Left lung (tissue), 10 donors: Measurements from ENCODE around the gene KIAA1671. TPM values are rescaled to one million over a fixed set of nuclear protein-coding genes. Genes with fewer than 3 reads are reported as not detected.

Experiments used
- ATAC-seq: fragments of 200-7000 bp; cut with Tn5 transposase; one replicate; pipeline ENCODE4 v1.9.1; 2020; ENCODE audit warnings: moderate library complexity
- DNase-seq, 4 donors: peaks; one replicate each; pipeline ENCODE4 v3.0.0-alpha.2; 2013 to 2020
- H3K27ac ChIP-seq, 2 donors: fragments of 200-600 bp; sonication (generic) in 1 of 2; one replicate each; pipeline versions ENCODE4 v1.5.0 to v1.8.0; 2020 to 2021
- H3K27me3 ChIP-seq, 2 donors: fragments of 200-600 bp; sonication (generic) in 1 of 2; one replicate each; pipeline versions ENCODE4 v1.5.0 to v1.8.0; 2020 to 2021
- H3K36me3 ChIP-seq, 2 donors: fragments of 200-600 bp; sonication (generic) in 1 of 2; one replicate each; pipeline versions ENCODE4 v1.5.0 to v1.8.0; 2020 to 2021
- H3K4me1 ChIP-seq, 2 donors: fragments of 200-600 bp; one replicate each; pipeline ENCODE4 v1.8.0; 2021
- H3K4me3 ChIP-seq, 2 donors: fragments of 200-600 bp; sonication (generic) in 1 of 2; one replicate each; pipeline versions ENCODE4 v1.5.0 to v1.8.0; 2020 to 2021; ENCODE audit warnings: mild to moderate bottlenecking in 1 of 2
- H3K9me3 ChIP-seq, 2 donors: fragments of 200-600 bp; sonication (generic) in 1 of 2; one replicate each; pipeline versions ENCODE4 v1.5.0 to v1.8.0; 2020 to 2021
- intact Hi-C, 2 donors: fragments of 100-400 bp; cut with DNase I; formaldehyde crosslinking; loops; one replicate each; pipeline versions ENCODE4 v1.11.2 to v1.14.2; 2022
- polyA plus RNA-seq, 6 donors: library from polyadenylated mRNA; unstranded; fragments of 120-200 nt; gene quantifications; one replicate each; pipeline ENCODE4 v1.2.1, GENCODE V29; 2013; ENCODE audit not compliant: insufficient read length in 6 of 6
- total RNA-seq, 2 donors: library from RNA; stranded (reverse); fragmentation: NEBNext Ultra II Directional; extraction: Animal tissue kit (Norgen Biotek cat#: 25700); gene quantifications; one replicate each; pipeline ENCODE4 v1.2.1, GENCODE V29; 2021
- TF ChIP-seq, protein P1 (sequence below), 2 donors: fragments of 200-600 bp; sonication (generic) in 1 of 2; IDR thresholded peaks; one replicate each; pipeline versions ENCODE4 v1.5.0 to v1.8.0; 2021; ENCODE audit warnings: antibody characterized with exemption in 2 of 2
- donor health status: DM: no; HTN: yes; CAD: no.
- donor health status: DM: no; HTN: no; CAD: no.

KIAA1671 gene
- total and polyA plus RNA-seq, 8 donors: 19.4 to 35.0 (median 23.4) TPM

DNA sequence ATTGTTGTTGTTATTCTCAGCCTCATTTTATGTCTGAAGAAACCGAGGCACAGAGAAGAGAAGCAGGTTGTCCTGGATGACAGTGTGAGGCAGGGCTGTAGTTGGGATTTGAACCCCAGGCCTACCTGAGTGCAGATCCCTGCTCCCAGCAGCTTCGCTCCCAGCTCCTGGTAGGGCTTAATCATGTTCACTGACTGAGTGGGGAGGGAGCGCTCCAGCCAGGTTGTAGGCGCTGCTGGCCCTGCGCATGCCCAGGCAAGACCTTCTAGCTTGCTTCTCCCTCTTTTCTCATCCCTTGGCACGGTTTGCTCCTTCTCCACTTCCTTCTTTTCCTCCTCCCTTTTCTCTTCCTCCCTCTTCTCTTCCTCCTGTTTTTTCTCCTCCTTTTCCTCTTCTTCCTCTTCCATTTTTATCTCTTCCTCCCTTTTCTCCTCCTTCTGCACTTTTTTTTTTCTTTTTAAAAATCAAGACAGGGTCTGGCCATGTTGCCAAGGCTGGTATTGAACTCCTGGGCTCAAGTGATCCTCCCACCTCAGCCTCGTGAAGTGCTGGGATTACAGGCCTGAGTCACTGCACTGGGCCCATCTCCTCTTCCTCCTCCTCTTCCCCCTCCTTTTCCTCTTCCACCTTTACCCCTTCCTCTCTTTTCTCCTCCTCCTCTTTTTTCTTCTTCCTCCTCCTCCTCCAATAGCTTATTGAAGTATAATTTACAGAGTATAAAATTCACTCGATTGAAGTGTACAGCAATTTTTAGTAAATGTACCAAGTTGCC lies 109.3 kb downstream of the KIAA1671 start:
- Histone ChIP-seq H3K27me3 (no peaks in the 10 kb centered on the region), H3K9me3 (no peaks in the 10 kb centered on the region), H3K27ac (no peak overlapping the region), H3K36me3 (no peaks in the 10 kb centered on the region), H3K4me3 (no peak overlapping the region), H3K4me1 (no peaks in the 10 kb centered on the region)
- TF ChIP-seq, protein P1, sequence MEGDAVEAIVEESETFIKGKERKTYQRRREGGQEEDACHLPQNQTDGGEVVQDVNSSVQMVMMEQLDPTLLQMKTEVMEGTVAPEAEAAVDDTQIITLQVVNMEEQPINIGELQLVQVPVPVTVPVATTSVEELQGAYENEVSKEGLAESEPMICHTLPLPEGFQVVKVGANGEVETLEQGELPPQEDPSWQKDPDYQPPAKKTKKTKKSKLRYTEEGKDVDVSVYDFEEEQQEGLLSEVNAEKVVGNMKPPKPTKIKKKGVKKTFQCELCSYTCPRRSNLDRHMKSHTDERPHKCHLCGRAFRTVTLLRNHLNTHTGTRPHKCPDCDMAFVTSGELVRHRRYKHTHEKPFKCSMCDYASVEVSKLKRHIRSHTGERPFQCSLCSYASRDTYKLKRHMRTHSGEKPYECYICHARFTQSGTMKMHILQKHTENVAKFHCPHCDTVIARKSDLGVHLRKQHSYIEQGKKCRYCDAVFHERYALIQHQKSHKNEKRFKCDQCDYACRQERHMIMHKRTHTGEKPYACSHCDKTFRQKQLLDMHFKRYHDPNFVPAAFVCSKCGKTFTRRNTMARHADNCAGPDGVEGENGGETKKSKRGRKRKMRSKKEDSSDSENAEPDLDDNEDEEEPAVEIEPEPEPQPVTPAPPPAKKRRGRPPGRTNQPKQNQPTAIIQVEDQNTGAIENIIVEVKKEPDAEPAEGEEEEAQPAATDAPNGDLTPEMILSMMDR (IDR thresholded peaks at IDR 0.05): no peak
- ATAC-seq: no peak
- DNase-seq: no peak
- intact Hi-C loops: no loop called here

DNA sequence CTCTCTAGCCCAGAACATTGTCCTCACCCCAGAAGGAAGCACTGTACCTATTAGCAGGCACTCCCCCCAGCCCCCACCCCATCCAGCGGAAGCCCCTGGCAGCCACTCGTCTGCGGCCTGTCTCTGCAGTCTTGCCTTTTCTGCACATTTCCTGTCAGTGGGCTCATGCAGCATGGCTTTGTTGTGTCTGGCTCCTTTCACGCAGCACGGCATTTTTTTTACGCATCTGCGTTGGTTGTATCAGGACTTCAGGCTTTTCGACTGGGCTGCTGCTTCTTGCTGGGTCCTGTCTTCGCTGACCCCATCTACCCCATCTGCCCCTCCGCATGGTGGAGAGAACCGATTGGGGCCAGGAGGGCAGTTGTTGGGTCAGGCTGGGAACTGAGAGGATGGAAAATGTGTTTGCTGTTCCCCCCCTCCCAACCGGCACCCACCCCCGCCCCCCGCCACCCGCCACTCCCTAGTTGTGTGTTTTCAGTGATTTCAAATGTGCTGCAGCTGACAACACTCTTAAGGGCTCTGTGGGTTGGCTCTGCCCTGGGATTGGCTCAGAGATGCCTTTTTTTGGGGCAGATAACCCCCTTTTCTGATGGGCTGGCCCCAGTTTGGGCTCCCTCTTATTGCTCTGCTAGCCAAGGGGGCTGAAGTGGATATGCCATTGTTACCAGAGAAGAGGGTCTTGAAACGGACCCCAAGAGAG lies 110.0 kb downstream of the KIAA1671 start:
- intact Hi-C loops: no loop called here

DNA sequence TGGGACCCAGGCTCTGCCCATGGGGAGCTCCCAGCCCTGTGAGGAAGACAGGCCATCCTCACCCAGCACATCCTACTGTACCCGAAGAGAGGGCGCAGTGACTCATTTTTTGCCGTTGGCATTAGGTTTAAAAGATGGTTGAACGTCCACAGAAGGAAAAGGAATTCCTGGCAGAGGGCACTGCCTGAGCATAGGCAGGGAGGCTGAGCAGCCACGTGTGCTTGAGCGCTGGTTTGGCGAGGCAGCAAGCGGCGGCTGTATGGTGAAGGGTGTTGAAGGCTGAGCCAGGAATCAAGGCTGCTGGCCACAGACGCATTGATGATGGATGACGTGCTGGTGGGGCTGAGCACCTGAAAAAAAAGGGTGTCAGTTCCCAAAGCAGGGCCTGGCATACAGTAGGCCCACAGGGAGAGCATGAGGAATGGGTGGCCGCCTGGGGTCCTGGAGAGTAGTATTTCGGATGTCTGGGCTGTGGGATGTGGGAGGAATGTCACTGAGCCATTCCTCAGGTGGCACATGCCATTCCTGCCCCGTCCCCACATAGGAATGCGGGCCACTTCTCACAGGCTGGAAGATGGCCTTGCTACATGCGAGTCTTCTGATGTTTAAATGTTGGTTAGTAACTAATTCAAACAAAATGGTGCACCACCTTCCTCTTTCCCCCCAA lies 112.5 kb downstream of the KIAA1671 start:
- intact Hi-C loops: no loop called here
- no peak for ATAC-seq
- DNase-seq: no peak

More for the DNA sequence above, 110.0 kb downstream of the KIAA1671 start:
- Histone ChIP-seq H3K27me3 (no peaks in the 10 kb centered on the region), H3K36me3 (no peaks in the 10 kb centered on the region), H3K27ac (no peak overlapping the region), H3K9me3 (no peaks in the 10 kb centered on the region), H3K4me3 (no peak overlapping the region), H3K4me1 (no peaks in the 10 kb centered on the region)
- ATAC-seq (no peak), DNase-seq (no peak)
- TF ChIP-seq, protein P1 (IDR thresholded peaks at IDR 0.05): no peak

DNA sequence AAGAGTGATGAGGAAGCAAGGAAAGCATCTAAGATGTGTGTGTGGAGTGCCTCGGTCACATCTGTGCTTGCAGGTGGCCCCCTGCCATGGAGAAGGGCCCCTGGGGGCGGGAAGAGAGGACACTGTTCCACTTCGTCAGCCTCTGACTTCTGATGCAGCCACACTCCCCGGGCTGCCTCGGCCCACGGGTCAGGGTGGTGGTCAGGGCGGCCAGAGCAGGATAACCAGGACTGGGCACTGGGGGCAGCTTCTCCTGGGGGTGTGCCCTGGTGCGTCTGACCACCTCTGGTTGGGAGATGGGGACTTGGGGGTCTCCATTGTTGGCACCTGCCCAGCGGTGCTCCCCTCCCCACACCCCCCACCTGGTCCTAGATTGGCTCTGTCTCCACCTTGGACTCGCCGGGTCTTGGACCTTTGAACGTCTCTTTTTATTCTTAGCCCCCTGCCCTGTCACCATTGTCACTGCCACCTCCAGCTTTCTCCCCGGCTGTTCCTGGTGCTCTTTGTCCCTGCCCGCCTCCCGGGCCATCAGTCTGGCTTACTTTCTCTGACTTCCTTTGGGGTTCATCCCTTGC lies 114.4 kb downstream of the KIAA1671 start:
- TF ChIP-seq, protein P1 (IDR thresholded peaks at IDR 0.05): no peak
- DNase-seq: no peak
- Histone ChIP-seq H3K36me3 (no peaks in the 10 kb centered on the region), H3K27ac (no peak overlapping the region), H3K27me3 (peaks cover 0 to 12% of the 10 kb centered on the region in 2 donors), H3K9me3 (no peaks in the 10 kb centered on the region), H3K4me3 (no peak overlapping the region), H3K4me1 (peaks cover 9 to 12% of the 10 kb centered on the region in 2 donors)
- ATAC-seq: no peak
- intact Hi-C loops: no loop called here

More for the DNA sequence above, 112.5 kb downstream of the KIAA1671 start:
- Histone ChIP-seq H3K27me3 (peaks cover 0 to 8% of the 10 kb centered on the region in 2 donors), H3K4me3 (no peak overlapping the region), H3K4me1 (peaks cover 3 to 7% of the 10 kb centered on the region in 2 donors), H3K27ac (no peak overlapping the region), H3K9me3 (no peaks in the 10 kb centered on the region), H3K36me3 (no peaks in the 10 kb centered on the region)
- TF ChIP-seq, protein P1 (IDR thresholded peaks at IDR 0.05): no peak
